HG03097 (cell line): ENCODE measurements around the gene KIF26B.
"Not testable (repeated sequence)": the region's sequence is repeated elsewhere in the genome, so short reads cannot be mapped to it uniquely, and the experiment has no call there.

Source experiments
- ATAC-seq: cut with Tn5 transposase; IDR thresholded peaks from one replicate; pipeline ENCODE4 v1.9.1; 2021; ENCODE audit not compliant: unreplicated experiment, low FRiP score

The KIF26B gene

DNA sequence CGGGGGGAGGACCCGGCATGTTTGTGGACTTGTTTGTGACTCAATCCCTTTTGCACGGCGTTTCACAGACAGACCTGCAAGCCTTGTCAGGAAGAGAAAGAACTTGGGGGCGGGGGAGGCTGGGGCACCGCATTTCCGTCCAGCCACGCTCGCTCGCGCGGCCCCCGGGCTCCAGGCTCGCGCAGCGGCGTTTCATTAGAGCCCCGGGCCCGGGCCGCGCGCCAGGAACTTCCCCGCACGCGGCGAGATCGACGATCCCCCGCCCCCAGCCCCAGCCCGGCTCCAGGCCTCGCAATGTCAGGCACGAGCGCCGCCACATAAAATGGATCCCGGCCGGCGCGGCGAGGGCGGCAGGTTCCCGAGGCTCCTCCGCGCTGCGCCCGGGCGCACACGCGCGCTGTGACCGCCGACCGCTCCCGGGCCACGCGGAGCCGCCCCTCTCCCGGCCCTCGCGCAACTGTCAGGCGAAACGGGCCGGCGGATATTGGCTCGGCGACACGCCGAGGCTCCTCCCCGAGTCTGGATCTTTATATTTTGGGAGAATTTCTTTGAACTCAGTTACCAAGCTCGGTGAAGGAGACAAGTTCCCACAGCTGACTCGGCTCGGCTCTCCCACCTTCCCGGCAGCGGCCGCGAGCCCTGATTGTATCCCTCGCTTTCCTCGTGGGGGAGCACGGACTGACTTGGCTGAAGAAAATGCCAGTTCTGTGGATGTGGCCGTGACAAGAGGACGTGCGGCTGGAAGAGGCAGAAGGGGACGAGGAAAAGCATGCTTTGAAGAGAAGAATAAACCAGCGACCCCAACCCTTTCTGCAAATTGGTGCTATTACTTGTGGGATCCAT, at the start of gene KIF26B:
TSS of gene KIF26B (plus strand) at position 557 of the 843 bp plus-strand sequence. CDS start 440 bp downstream, outside the sequence.
- no peak for ATAC-seq

DNA sequence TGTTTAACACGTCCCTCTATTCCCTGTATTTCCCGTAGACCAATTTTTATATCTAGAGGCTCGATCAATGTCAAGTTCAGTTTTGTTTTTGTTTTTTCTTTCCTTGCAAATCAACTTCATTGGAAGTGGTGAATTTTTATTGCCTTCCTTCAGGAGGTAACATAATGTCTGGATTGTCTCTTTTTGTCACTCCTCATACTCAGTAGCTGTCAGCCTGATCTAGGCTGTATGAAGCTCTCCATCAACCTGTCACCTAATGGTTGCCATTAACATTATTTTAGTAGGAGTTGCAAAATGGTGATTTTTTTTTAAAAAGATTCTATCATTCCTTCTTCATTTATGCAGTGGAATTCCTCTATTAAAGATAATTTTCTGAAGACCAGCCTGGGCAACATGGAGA, 49.7 kb upstream of the KIF26B start:
- no peak for ATAC-seq

DNA sequence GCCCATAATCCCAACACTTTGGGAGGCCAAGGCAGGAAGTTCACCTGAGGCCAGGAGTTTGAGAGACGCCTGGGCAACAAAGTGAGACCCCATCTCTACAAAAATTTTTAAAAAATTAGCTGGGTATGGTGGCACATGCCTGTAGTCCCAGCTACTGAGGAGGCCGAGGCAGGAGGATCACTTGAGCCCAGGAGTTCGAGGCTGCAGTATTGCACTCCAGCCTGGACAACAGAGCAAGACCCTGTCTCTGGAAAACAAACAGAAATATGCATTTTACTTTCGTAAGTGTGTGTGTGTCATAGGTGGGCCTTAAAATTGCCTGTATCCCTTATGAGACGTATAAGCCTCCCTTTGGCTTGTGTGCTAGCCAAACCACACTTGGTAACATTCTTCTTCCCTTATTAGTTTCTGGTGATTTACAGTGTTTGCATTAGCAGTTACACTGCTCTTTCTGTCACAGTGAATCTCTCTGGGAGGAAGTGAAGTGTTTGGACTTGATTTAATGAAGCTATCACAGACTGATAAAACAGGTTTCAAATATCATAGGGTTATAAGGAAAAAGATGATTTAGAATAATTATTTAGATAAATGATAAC, 48.9 kb upstream of the KIF26B start:
- ATAC-seq: no peak

DNA sequence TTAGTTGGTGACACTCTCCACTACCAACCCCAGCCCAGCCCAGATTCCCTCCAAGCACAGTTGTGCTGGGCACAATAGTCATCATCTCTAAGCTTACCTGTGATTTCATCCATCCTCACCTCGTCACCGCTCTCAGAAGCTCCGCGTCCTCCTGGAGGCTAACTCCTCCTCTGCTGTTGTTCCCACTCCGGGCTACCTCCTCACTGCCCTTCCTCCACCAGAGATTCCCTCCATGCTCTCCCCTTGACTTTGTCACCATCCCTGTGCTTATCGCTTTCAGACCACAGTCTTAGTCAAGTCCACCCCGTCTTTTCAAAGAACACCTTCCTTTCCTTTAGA, 47.0 kb upstream of the KIF26B start:
- no peak for ATAC-seq

DNA sequence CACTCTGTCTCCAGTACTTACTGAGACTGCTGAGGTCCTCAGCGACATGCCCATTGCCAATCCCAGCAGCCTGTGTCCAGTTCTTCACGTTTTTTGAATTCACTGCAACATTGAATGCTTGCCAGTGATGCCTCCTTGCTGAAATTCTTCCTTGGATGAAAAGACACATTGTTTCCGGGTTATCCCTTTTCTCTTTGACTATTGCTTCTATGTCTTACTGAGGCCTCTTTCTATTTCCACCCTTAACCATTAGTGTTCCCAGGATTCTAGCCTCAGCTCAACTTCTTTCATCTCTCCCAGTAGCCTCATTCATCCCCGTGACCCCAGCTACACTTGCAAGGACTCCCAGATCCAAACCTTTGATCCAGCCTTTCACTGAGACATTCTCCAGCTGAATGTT, 46.5 kb upstream of the KIF26B start:
- no peak for ATAC-seq

DNA sequence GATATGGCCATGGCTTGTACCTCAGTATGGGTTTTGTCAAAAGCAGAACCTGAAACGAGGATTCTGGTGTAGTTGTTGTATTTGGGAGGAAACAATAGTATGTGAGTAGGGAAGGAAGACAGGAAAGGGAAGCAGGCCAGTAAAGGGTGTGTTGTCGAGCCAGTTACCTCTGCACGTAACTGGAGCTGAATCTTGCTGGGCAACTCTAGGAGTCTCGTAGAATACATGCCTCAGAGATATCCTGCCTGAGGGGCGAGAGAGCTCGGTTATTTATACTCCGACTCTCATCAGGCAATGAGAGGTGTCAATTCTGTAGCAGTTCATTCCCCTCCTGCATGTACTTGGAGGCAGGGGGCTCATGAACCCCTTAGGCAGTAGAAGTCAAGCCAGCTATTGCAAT, 45.9 kb upstream of the KIF26B start:
- no peak for ATAC-seq

DNA sequence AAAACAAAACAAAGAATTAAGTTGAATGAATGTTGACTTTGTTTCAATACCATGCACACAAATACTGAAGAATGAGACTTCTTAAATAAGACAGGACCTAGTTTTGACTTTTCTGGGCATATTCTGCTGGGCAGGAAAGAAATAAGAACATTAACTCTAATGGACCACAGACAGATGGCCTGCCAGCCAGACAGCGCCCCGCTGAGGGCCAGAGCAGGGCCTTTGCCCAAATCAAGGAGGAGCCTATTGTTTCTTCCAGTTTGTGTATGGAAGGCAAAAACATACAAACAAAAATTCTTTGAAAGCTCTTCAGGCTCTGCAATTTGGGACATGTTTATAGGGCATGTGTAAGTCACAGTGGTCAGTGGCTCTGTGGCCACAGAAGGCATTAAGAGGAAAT, 44.4 kb upstream of the KIF26B start:
- ATAC-seq: no peak

DNA sequence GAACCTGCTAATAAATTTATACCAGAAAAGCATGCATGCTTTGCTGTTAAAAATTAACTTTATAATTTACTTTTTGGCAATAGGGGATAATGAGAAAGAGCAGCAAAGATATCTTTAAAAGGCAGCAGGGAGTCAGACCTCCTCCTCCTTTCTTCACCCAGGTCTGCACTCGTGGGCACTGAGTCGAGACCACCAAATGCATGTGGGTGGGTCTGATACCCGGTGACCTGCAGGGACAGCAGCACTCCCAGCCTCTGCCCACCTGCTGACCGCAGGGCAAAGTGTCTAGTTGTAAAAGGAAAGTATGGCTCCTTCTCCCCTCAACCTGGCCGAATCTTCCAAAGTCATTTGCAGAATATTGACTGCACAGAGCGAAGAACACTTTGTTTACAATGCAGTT, 43.7 kb upstream of the KIF26B start:
- ATAC-seq: no peak

DNA sequence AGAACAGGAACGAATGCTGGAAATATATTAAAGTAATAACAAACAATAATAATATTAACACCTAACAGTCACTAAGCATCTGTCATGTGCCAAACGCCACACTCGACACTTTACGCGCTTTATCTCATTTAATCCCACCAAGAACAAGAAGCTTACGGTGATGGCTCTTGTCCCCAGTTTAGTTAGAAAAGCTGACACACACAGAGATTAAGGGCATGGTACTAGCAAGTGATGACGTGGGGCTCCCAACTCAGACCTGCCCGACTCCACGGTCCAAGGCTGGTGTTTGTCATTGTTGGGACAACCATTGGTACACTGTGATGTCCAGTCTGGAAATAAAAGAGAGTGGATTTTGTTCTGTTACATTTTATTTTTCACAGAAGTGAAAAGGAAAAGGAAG, 41.1 kb upstream of the KIF26B start:
- ATAC-seq: no peak

DNA sequence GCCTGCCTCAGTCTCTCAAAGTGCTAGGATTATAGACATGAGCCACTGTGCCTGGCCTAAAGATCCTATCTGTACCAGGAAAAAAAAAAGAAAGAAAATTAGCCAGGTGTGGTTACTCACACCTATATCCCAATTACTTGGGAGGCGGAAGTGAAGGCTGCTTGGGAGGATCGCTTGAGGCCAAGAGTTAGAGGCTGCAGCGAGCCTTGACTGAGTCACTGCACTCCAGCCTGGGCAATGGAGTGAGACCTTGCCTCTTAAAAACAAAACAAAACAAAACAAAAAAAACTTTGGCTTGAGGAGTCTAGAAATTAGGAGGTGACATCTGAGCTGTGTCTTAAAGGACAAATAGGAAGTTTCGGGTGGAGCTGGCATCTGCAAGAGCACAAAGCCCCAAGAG, 38.7 kb upstream of the KIF26B start:
- ATAC-seq: no peak

DNA sequence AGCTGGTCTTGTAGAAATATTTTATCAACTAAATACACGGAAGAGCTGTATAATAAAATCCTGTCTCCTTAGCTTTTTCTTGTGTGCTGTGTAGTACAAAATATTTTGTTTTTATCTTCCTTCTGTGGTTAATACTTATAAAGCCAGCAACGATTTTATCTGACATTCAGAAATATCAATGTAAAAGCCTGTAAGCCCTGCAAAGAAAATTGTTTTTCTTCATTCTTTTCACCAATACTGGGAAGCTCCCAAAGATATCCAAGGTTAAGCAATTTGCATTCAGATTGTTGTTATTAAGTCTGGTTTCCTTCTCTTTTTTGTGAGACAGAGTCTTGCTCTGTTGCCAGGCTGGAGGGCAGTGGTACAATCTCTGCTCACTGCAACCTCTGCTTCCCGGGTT, 38.0 kb upstream of the KIF26B start:
- no peak for ATAC-seq

DNA sequence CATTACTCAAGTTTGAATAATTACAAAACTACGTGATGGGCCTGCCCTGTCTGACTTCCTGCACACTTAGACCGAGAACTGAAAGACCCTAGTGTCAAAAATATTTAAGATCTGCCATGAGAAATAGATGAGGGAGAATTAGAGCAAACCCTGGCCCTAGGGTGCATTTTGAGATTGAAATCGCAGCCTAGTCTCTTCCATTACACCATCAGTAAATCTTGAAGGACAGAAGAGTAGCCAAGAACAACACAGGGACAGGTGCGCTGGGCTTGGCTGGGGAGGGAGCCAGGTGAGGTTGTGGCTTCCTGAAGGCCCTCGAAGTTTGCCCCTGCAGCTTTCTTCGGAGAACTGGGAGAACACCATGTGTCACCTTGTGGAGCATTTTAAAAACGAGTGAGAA, 36.7 kb upstream of the KIF26B start:
- no peak for ATAC-seq

DNA sequence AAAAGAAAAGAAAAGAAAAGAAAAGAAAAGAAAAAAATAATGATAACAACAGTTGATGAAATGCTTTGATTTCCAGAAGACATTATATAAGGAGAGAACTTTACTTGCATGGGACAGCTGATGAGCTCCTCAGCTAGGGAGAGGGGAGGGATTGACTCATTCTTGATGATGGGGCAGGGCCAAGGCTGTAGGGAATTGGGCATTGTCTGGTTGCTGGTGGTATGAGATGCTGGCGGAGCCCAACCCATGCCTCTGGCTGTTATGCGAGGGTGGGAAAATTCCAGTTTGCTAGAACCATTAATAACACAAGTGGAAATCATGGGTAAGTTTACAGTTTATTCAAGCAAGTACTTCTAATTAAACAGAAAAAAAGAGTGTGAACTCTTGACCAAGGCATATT, 36.0 kb upstream of the KIF26B start:
- ATAC-seq: no peak

DNA sequence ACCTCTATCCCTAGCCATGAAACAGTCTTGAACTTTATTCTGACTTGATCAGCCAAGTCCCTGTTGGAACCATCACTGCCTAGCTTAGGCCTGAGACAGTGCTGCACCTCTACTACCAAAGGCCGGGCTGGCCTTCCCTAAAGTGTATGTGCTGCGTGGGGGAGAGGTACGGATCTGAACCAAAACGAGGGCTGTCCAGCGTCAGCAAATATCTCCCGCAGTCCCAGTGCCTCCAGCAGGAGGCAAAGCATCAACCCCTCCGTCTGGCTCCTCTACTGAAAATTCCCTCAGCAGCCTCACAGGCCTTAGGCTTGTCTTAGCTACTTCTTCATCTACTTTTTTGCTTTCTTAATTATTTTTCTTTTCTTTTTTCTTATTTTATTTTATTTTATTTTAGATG, 33.3 kb upstream of the KIF26B start:
- ATAC-seq: no peak

DNA sequence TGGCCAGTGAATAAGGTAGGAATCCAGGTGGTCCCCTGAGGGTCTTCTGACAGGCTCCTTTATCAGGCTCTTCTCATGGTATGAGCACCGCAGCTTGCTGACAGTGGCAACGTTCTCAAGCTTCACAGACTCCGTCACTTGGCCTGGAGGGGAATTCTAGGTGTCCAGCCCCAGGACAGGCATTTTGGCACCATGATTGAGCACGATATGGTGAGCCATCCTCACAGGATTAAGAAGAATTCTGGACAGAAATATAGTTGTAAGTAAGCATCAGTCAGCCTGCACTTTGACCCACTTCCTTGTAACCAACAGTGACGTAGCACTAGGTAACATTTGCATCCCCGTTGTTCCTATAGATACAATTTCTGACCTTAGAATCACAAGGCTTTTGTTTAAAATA, 30.5 kb upstream of the KIF26B start:
- ATAC-seq: no peak

DNA sequence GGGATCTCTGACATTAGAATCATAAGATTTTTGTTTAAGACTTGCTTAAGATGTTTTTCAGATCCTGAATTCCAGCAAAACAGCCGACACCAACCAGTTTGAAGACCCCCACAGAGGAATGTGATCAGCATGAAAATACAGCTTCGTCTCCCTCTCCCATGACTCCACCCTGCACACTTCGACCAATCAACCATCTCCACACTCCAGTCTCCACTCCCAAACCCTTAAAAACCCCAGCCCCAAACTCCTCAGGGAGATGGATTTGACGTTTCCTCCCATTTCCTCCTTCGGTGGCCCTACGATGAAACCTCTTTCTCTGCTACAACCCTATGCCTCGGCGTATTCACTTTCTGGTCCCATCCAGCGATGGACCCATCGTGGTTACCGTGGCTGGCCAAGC, 30.1 kb upstream of the KIF26B start:
- ATAC-seq: no peak

DNA sequence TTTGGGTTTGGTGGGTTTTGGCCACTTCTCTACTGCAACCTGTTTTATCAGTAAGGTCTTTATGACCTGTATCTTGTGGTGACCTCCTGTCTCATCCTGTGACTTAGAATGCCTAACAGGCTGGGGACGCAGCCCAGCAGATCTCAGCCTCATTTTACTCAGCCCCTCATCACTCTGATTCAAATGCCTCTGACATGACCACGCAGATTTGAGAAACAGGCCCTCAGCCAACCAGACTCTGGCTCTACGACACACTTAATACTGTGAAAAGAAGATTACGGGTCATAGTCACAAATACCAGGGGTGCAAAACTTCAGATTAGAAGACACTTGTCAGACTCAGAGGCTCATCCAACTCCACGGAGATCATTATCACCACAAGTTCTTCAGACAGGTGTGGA, 28.3 kb upstream of the KIF26B start:
- ATAC-seq: no peak

DNA sequence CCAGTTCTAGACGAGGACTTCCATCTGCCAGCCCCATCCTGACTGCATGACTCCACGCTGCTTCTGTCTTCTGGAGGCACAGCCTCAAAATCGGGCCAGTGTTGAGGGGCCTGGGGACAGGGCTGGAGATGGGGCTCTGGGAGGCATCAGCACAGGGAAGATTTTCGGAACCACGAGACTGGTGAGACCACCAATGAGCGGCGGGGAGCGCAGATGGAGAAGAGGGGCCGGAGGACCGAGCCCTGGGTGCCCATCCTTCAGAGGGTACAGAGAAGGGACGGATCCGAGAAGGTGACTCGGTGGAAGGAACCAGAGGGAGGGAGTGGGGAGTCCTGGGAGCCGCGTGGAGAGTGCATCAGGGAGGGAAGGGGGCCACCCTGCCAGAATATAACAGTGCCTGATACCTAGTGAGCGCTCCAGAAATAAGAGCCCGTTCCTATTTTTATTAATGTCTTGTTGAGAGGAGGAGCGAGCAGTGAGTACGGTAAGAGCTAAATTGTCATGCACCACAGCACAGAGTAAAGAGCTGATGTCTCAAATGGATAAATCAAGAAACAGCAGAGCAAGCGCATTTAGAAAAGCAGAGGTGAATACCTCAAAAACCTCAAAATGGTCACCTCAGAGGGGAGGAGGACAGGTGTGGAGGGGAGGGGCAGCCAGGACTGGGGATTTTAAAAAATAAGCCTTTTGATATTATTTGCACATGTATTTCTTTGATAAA, 26.2 kb upstream of the KIF26B start:
- ATAC-seq: no peak

DNA sequence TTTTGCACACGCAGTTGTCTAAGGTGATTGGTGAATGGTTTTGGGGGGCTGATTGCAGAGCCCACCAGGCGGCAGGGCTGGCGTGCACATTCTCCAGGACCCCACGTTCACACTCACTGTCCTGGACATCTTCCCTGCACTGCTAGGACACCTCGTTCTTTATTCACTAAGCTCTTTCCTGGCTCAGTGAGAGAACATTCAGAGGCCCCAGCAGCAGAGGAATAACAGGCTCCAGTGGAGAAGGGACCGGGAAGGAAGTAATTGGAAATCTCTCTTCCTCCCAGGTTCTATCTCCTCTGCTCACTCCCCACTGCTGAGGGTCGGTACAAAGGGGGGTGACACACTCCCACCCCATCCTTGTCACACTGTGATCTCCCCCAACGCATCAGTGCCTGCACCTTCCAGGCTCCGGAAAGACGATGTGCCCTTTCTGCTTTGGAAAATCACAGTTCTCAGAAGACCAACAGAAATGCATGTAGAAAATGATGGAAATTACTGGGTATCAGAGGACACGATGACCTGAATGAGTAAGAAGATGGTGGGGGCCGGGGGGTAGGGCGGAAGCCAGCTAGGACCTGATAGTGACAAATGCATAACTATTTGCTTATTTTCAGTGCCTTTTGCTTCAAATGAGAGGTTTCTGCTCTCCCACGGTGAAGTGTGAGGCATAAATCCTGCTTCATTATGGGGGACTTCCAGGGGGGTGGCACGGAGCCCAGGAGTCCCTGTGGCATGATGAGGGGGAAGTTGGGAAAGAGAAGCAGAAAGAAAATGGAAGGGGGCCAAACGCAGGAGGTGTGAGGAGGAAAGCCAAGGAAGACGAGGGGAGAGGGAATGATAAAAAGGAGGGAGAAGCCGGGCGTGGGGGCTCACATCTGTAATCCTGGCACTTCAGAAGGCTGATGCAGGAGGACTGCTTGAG, 25.2 kb upstream of the KIF26B start:
- no peak for ATAC-seq

DNA sequence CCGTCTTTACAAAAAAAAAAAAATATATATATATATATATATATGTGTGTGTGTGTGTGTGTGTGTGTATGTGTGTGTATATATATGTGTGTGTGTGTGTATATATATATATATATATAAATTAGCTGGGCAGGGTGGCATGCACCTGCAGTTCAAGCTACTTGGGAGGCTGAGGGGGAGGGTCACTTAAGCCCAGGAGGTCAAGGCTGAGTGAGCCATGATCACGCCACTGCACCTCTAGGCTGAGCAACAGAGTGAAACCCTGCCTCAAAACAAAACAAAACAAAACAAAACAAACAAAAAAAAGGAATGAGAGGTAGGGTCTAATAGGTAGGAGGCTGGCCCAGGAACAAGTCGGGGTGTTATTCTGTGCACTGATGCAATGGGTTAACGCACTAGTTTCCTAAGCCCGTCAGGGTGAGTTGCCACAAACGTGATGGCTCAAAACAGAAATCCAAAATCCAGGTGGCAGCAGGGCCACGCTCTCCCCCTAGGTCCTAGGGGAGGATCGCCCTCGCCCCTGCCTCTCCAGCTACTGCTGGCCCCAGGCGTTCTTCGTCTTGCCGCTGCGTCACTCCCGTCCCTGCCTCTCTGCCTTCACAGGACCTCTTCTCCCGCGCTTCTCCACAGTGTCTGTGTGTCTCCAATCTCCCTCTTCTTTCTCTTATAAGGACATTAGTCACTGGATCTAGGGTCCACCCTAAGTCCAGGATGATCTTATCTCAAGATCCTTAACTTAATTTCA, 24.3 kb upstream of the KIF26B start:
- not testable (repeated sequence) for ATAC-seq
